Measurements from ENCODE around the gene PTPN4. TPM values are rescaled to one million over a fixed set of nuclear protein-coding genes. Genes with fewer than 3 reads are reported as not detected.

PTPN4 gene
- total RNA-seq, 2 donors from 2014 or later = 12.2 to 21.1 TPM

DNA sequence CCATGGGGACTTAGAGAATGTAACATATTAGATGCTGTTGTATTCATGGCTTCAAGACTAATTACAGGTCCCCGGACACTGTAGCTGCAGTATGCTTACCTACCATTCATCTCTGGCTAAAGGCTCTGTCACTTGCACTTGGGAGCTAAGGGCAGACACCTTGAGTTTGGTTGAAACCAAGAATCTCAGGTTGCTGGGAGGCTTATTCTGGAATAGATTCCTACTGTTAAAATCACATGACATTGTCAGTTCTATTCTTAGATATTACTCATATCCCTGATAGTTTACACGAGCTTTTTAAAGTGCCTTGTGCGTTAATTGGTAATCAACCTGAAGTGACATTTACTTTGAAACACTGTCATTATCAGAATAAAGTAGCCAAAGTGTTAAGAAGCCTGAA lies 180.2 kb downstream of the PTPN4 start:
- ATAC-seq (no peak), DNase-seq (no peak)
- H3K4me3 ChIP-seq = no peak overlapping the region
- no peaks in the 10 kb centered on the region for H3K36me3 ChIP-seq (replicated peaks in 1 of 2; ENCODE audit: insufficient read depth in 1 of 2, low read depth in 2 of 2)
- H3K27ac ChIP-seq = no peak overlapping the region
- no peak for TF ChIP-seq POLR2A (IDR thresholded peaks at IDR 0.05)
- TF ChIP-seq, protein P1, sequence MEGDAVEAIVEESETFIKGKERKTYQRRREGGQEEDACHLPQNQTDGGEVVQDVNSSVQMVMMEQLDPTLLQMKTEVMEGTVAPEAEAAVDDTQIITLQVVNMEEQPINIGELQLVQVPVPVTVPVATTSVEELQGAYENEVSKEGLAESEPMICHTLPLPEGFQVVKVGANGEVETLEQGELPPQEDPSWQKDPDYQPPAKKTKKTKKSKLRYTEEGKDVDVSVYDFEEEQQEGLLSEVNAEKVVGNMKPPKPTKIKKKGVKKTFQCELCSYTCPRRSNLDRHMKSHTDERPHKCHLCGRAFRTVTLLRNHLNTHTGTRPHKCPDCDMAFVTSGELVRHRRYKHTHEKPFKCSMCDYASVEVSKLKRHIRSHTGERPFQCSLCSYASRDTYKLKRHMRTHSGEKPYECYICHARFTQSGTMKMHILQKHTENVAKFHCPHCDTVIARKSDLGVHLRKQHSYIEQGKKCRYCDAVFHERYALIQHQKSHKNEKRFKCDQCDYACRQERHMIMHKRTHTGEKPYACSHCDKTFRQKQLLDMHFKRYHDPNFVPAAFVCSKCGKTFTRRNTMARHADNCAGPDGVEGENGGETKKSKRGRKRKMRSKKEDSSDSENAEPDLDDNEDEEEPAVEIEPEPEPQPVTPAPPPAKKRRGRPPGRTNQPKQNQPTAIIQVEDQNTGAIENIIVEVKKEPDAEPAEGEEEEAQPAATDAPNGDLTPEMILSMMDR (IDR thresholded peaks at IDR 0.05) = no peak
- intact Hi-C loops (cut with DNase I) = loop anchor here (10.0 kb wide), 1 partner anchor 215 kb away; no protein-coding TSS in a partner anchor
- no peaks in the 10 kb centered on the region for H3K9me3 ChIP-seq
- WGBS, 2 donors = 72 to 74% methylated on average over 3 of the region's 3 CpGs
- no peaks in the 10 kb centered on the region for H3K4me1 ChIP-seq
- H3K27me3 ChIP-seq = no peaks in the 10 kb centered on the region

DNA sequence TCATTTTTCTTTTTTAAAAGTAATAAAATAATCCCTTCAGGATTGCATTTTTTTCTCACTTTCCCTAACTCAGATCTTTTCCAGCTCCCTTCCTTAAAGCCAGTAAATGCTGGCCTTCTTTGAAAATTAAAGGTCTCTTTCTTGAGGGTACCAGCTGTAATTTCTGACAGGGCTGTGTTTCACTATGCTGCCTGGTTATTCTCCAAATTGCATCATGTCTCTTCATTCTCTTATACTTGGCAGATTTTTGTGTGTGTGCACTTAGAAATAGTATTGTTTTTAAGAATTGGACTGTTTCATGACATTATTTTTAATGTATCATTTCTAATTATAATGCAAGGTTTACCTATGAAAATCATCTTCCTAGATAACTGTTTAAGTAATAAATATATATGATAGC lies 181.1 kb downstream of the PTPN4 start:
- ATAC-seq = no peak
- intact Hi-C loops (cut with DNase I) = no loop called here
- no peaks in the 10 kb centered on the region for H3K36me3 ChIP-seq (replicated peaks in 1 of 2; ENCODE audit: insufficient read depth in 1 of 2, low read depth in 2 of 2)

DNA sequence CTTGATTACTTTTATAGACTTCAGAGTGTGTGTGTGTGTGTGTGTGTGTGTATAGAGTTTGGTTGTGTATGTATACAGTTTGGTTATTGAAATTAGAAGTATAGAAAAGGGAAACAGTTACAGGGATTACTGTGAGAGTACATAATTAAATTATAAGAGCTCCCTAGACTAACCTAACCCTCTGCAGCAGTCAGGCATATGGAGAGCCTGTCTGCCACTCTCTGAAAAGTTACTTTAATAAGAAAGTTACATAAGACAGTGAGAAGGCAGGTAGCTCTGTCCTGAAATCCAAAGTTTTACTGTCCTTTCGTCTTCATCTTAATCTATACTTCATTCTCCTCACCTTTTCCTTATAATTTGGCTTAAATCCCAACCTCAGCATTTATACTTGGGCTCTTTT lies 181.7 kb downstream of the PTPN4 start:
- H3K9me3 ChIP-seq = no peaks in the 10 kb centered on the region
- no peaks in the 10 kb centered on the region for H3K4me1 ChIP-seq
- H3K27ac ChIP-seq = no peak overlapping the region
- no peak overlapping the region for H3K4me3 ChIP-seq
- DNase-seq = no peak
- WGBS, 2 donors = 85 to 96% methylated on average over 1 of the region's 1 CpG
- intact Hi-C loops (cut with DNase I) = no loop called here
- no peaks in the 10 kb centered on the region for H3K27me3 ChIP-seq
- H3K36me3 ChIP-seq (replicated peaks in 1 of 2; ENCODE audit: insufficient read depth in 1 of 2, low read depth in 2 of 2) = no peaks in the 10 kb centered on the region
- no peak for TF ChIP-seq POLR2A (IDR thresholded peaks at IDR 0.05)
- TF ChIP-seq, protein P1 (IDR thresholded peaks at IDR 0.05) = no peak
- no peak for ATAC-seq

More for the DNA sequence above, 181.1 kb downstream of the PTPN4 start:
- Histone ChIP-seq H3K27ac (no peak overlapping the region), H3K27me3 (no peaks in the 10 kb centered on the region), H3K9me3 (no peaks in the 10 kb centered on the region), H3K4me3 (no peak overlapping the region), H3K4me1 (no peaks in the 10 kb centered on the region)
- DNase-seq = no peak
- no peak for TF ChIP-seq POLR2A (IDR thresholded peaks at IDR 0.05)
- TF ChIP-seq, protein P1 (IDR thresholded peaks at IDR 0.05) = no peak

DNA sequence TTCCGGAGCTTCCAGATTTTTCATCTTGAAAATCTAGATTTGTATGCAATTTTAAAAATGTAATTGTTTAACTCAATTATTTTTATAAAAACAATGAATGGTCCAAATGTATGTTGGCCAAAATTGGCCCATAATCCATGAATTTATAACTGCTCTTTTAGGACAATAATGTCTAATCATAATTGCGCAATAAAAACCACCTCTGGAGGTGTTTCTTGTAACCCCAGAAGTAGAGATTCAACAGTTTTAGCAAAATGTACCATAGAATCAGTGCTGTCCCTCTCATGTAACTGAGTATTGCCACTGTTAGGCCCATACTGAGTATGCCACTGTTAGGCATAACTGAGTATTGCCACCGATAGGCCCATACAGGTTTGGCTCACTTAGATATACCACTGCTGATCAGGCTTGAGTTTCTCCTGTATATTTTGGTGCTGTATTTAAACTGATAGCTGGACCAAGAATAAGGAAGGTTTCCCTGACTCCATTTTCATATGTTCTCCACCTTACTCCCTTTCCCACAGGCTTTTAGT lies 182.3 kb downstream of the PTPN4 start:
- H3K4me1 ChIP-seq = no peaks in the 10 kb centered on the region
- no peak overlapping the region for H3K4me3 ChIP-seq
- no peak for TF ChIP-seq POLR2A (IDR thresholded peaks at IDR 0.05)
- TF ChIP-seq, protein P1 (IDR thresholded peaks at IDR 0.05) = no peak
- ATAC-seq (no peak), DNase-seq (no peak)
- whole genome bisulfite sequencing, 2 donors = 63 to 66% methylated on average over 3 of the region's 3 CpGs
- peaks cover 0 to 1% of the 10 kb centered on the region in 2 donors for H3K36me3 ChIP-seq (replicated peaks in 1 of 2; ENCODE audit: insufficient read depth in 1 of 2, low read depth in 2 of 2)
- no peaks in the 10 kb centered on the region for H3K27me3 ChIP-seq
- intact Hi-C loops (cut with DNase I) = no loop called here
- no peak overlapping the region for H3K27ac ChIP-seq
- H3K9me3 ChIP-seq = no peaks in the 10 kb centered on the region

DNA sequence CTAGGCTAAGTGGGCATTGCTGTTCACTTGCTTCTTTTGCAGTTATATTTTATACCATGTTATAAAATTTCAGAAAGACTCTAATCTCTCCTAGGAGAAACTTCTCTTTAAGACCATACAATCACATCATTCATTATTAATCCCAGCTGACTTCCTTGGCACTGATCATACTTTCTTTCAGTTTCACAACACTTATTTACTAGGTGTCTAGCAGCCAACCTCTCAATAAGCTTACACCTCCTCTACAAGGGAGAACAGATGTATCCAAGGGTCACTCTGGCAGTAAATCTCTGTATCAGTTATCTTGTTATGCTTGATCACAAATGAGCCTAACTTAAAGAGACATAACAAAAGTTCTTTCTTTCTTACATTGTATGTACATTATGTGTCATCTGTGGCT lies 183.3 kb downstream of the PTPN4 start:
- H3K27me3 ChIP-seq = no peaks in the 10 kb centered on the region
- H3K27ac ChIP-seq = no peak overlapping the region
- H3K4me1 ChIP-seq = no peaks in the 10 kb centered on the region
- ATAC-seq (no peak), DNase-seq (no peak)
- no peak overlapping the region for H3K4me3 ChIP-seq
- no peaks in the 10 kb centered on the region for H3K9me3 ChIP-seq
- intact Hi-C loops (cut with DNase I) = no loop called here
- peaks cover 0 to 2% of the 10 kb centered on the region in 2 donors for H3K36me3 ChIP-seq (replicated peaks in 1 of 2; ENCODE audit: insufficient read depth in 1 of 2, low read depth in 2 of 2)
- no peak for TF ChIP-seq POLR2A (IDR thresholded peaks at IDR 0.05)
- TF ChIP-seq, protein P1 (IDR thresholded peaks at IDR 0.05) = no peak

Data from body of pancreas (tissue), 4 donors.